Testis (tissue), 2 donors: Measurements from ENCODE around the gene SLC25A21.

Experiments
- POLR2A ChIP-seq: fragments of 450-650 bp; IDR thresholded peaks from one replicate; pipeline ENCODE4 v1.6.1; 2017; ENCODE audit warnings: antibody characterized with exemption, mild to moderate bottlenecking, moderate library complexity
- TF ChIP-seq, protein P1 (sequence below), 3 experiments: fragments of 450-650 bp in 2 of 3; fragments of 200-600 bp in 1 of 3; sonication (generic) in 1 of 3; IDR thresholded peaks; one replicate each; pipeline ENCODE4 v1.5.1; 2016 to 2019; ENCODE audit warnings: antibody characterized with exemption in 3 of 3, mild to moderate bottlenecking in 2 of 3, moderate library complexity in 1 of 3

DNA sequence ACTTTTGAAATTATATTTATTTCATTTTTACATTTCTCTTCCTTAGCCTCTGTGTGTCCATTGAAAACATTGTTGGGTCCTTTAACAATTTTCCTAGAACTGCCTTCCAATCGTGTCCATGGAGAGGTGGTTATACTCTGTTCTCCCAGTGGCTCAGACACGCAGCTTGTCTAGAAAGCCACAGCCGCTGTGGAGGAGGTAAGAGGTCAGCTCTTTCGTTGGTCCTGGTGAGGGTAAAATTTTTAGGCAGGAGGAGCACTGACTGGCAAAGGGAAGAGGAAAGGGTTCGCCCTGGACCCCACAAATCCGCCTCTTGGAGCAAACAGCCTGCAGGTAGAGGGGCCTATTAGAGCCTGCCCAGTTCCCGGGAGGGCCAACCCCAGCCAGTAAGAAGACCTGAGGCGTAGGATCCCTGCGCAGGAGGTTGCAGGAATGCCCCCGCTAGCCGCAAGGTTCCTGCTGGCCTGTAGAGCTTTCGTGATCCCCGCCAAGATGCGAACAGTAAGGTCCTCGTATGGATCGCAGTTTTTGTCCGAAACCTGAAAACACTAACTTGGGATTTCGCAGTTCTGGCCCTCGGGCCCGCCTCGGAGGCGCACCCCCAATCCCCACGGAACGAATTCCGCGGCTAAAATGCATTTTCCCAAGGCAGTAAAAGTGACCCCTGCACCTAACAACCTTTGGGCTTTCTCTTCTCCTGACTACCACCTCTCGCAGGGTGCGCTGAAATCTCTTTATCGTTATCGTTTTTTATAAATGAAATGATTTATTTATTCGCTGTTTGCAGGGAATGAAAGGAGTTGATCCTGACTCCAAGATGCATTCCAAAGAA, 518.2 kb downstream of the SLC25A21 start:
- TF ChIP-seq POLR2A = no peak
- TF ChIP-seq, protein P1, sequence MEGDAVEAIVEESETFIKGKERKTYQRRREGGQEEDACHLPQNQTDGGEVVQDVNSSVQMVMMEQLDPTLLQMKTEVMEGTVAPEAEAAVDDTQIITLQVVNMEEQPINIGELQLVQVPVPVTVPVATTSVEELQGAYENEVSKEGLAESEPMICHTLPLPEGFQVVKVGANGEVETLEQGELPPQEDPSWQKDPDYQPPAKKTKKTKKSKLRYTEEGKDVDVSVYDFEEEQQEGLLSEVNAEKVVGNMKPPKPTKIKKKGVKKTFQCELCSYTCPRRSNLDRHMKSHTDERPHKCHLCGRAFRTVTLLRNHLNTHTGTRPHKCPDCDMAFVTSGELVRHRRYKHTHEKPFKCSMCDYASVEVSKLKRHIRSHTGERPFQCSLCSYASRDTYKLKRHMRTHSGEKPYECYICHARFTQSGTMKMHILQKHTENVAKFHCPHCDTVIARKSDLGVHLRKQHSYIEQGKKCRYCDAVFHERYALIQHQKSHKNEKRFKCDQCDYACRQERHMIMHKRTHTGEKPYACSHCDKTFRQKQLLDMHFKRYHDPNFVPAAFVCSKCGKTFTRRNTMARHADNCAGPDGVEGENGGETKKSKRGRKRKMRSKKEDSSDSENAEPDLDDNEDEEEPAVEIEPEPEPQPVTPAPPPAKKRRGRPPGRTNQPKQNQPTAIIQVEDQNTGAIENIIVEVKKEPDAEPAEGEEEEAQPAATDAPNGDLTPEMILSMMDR (IDR thresholded peaks at IDR 0.05) = no peak
